Caco-2 (cell line): ENCODE data around the gene ANKRD40. TPM values are rescaled to one million over a fixed set of nuclear protein-coding genes. Genes with fewer than 3 reads are reported as not detected.

Source experiments
- BruUV-seq: library from RNA; stranded (reverse); fragments of 400-500 nt; replicated peaks from 2 replicates; lab custom pipeline; 2021; lab: Mats Ljungman, UMichigan
- CTCF ChIA-PET: fragments of 300-600 bp; sonication (Branson Sonifier 250); formaldehyde crosslinking; loops from one replicate; lab custom pipeline; 2022; ENCODE audit warnings: antibody characterized with exemption; lab: Charles Lee
- POLR2A ChIA-PET: fragments of 300-600 bp; sonication (Branson Sonifier 250); formaldehyde crosslinking; loops from one replicate; lab custom pipeline; 2022; ENCODE audit warnings: antibody characterized with exemption; lab: Charles Lee
- DNase-seq, 2 experiments: peaks; one replicate each; pipeline versions ENCODE4 v3.0.0 to v3.0.0-alpha.2; 2020 to 2022
- H3K27me3 ChIP-seq: replicated peaks from 2 replicates; pipeline ENCODE4 v1.6.0; 2011; ENCODE audit warnings: low read length; ENCODE audit not compliant: control insufficient read depth, insufficient read depth
- H3K36me3 ChIP-seq: 2 replicates; pipeline ENCODE4 v1.5.1; 2011; ENCODE audit warnings: low read length; ENCODE audit not compliant: control insufficient read depth, insufficient read depth
- H3K4me1 ChIP-seq: fragments of 250-450 bp; sonication (Bioruptor Pico); 2 replicates; pipeline ENCODE4 v1.5.1; 2020; ENCODE audit warnings: mild to moderate bottlenecking
- H3K4me3 ChIP-seq: 2 replicates; pipeline ENCODE4 v1.5.1; 2011; ENCODE audit warnings: low read depth, mild to moderate bottlenecking, control low read depth, low read length
- H3K9me3 ChIP-seq: fragments of 250-450 bp; sonication (Bioruptor Pico); 2 replicates; pipeline ENCODE4 v1.5.1; 2020; ENCODE audit warnings: mild to moderate bottlenecking, moderate library complexity
- H3K27ac Mint-ChIP-seq: one replicate; pipeline ENCODE4 v1.8.0; 2022; ENCODE audit warnings: mixed read lengths; ENCODE audit not compliant: unreplicated experiment
- H3K27me3 Mint-ChIP-seq: one replicate; pipeline ENCODE4 v1.8.0; 2022; ENCODE audit warnings: mixed read lengths; ENCODE audit not compliant: insufficient read depth, unreplicated experiment
- H3K36me3 Mint-ChIP-seq: one replicate; pipeline ENCODE4 v1.8.0; 2022; ENCODE audit warnings: mild to moderate bottlenecking, mixed read lengths; ENCODE audit not compliant: insufficient read depth, unreplicated experiment
- H3K4me1 Mint-ChIP-seq: one replicate; pipeline ENCODE4 v1.8.0; 2022; ENCODE audit warnings: low read depth, mixed read lengths; ENCODE audit not compliant: unreplicated experiment
- H3K4me3 Mint-ChIP-seq: one replicate; pipeline ENCODE4 v1.8.0; 2022; ENCODE audit warnings: mild to moderate bottlenecking, moderate library complexity, mixed read lengths; ENCODE audit not compliant: unreplicated experiment
- H3K9me3 Mint-ChIP-seq: one replicate; pipeline ENCODE4 v1.8.0; 2022; ENCODE audit warnings: mixed read lengths; ENCODE audit not compliant: unreplicated experiment
- CTCF ChIP-seq, 2 experiments: fragments of 200-600 bp in 1 of 2; IDR thresholded peaks; 1 replicate in 1 of 2; 2 replicates in 1 of 2; pipeline versions ENCODE4 v1.5.1 to v1.8.0; 2011 to 2022; ENCODE audit warnings: antibody characterized with exemption in 1 of 2, control low read depth in 1 of 2, inconsistent platforms in 1 of 2, low read depth in 1 of 2, low read length in 1 of 2, mild to moderate bottlenecking in 1 of 2, moderate library complexity in 1 of 2; ENCODE audit not compliant: insufficient read depth in 1 of 2, severe bottlenecking in 1 of 2, unreplicated experiment in 1 of 2
- intact Hi-C: fragments of 100-400 bp; cut with micrococcal nuclease; formaldehyde crosslinking; loops from one replicate; pipeline ENCODE4 v1.10.0; 2022; ENCODE audit not compliant: unreplicated experiment
- total RNA-seq: library from RNA; stranded (reverse); gene quantifications from 2 replicates; pipeline ENCODE4 v1.2.3, GENCODE V29; 2022

The ANKRD40 gene
- total RNA-seq, 1 experiment from 2014 or later: 113 TPM

GRCh38 chr17:50691550-50692447 is 15.9 kb downstream of the ANKRD40 start:
- no TSS peak for BruUV-seq
- Mint-ChIP-seq H3K36me3 (peaks cover 66% of the 10 kb centered on the region), H3K4me3 (peak overlapping the region; percentile 63), H3K27ac (peak overlapping the region; percentile 88), H3K9me3 (no peaks in the 10 kb centered on the region), H3K27me3 (no peaks in the 10 kb centered on the region), H3K4me1 (peaks cover 70% of the 10 kb centered on the region)
- peak in 1 of 2 experiments; percentile 54 for DNase-seq
- intact Hi-C loops: loop anchor here (10.0 kb wide), 1 partner anchor 327 kb away; no protein-coding TSS in a partner anchor
- H3K4me3 ChIP-seq: no peak overlapping the region
- ChIA-PET CTCF (interaction anchor here (0.8 to 8.5 kb wide), 14 partner anchors 8 to 213 kb away, joined by 3 to 132 read pairs (median 28); partner anchors contain the start of genes CACNA1G, LUC7L3, RSAD1 and SPATA20), POLR2A (interaction anchor here (0.6 to 2.9 kb wide), 16 partner anchors 8 to 1492 kb away, joined by 3 to 21 read pairs (median 6); partner anchors contain the start of genes CACNA1G, LUC7L3 and TOB1)
- no peaks in the 10 kb centered on the region for H3K9me3 ChIP-seq
- H3K4me1 ChIP-seq: peaks cover 86% of the 10 kb centered on the region
- peaks cover 11% of the 10 kb centered on the region for H3K36me3 ChIP-seq
- TF ChIP-seq CTCF (IDR thresholded peaks at IDR 0.05; ENCODE audit: insufficient read depth in 1 of 2, low read depth in 1 of 2, low read length in 1 of 2, severe bottlenecking in 1 of 2, unreplicated experiment in 1 of 2): no peak
- no peaks in the 10 kb centered on the region for H3K27me3 ChIP-seq

GRCh38 chr17:50690887-50691549 is 16.7 kb downstream of the ANKRD40 start:
- no peak for DNase-seq

More at GRCh38 chr17:50690887-50691549, 16.7 kb downstream of the ANKRD40 start:
- ChIA-PET POLR2A (interaction anchor here (0.6 to 2.7 kb wide), 3 partner anchors 63 to 1492 kb away, joined by 3 to 20 read pairs (median 3); partner anchors contain the start of gene TOB1), CTCF (interaction anchor here (0.9 to 8.5 kb wide), 6 partner anchors 10 to 211 kb away, joined by 3 to 132 read pairs (median 46); partner anchors contain the start of genes CACNA1G and SPATA20)
- Mint-ChIP-seq H3K4me3 (peak overlapping the region; percentile 63), H3K4me1 (peaks cover 78% of the 10 kb centered on the region), H3K36me3 (peaks cover 66% of the 10 kb centered on the region), H3K27ac (peak overlapping the region; percentile 88), H3K9me3 (no peaks in the 10 kb centered on the region), H3K27me3 (no peaks in the 10 kb centered on the region)
- no peaks in the 10 kb centered on the region for H3K9me3 ChIP-seq
- H3K4me3 ChIP-seq: no peak overlapping the region
- intact Hi-C loops: loop anchor here (10.0 kb wide), 1 partner anchor 326 kb away; no protein-coding TSS in a partner anchor
- no peak for TF ChIP-seq CTCF (IDR thresholded peaks at IDR 0.05; ENCODE audit: insufficient read depth in 1 of 2, low read depth in 1 of 2, low read length in 1 of 2, severe bottlenecking in 1 of 2, unreplicated experiment in 1 of 2)
- no TSS peak for BruUV-seq
- H3K27me3 ChIP-seq: no peaks in the 10 kb centered on the region
- peaks cover 7% of the 10 kb centered on the region; the same call in 1 of the 2 replicates for H3K36me3 ChIP-seq
- peaks cover 92% of the 10 kb centered on the region for H3K4me1 ChIP-seq
